MM.1S (cell line): ENCODE results near the gene PRKCE.

Source experiments
- DNase-seq: peaks from one replicate; pipeline ENCODE4 v3.0.0-alpha.2; 2015
- H2AFZ ChIP-seq: fragments of 300-600 bp; sonication (generic); 2 replicates; pipeline ENCODE4 v1.6.0; 2016; ENCODE audit warnings: antibody characterized with exemption, low read length
- H3F3A ChIP-seq: fragments of 300-600 bp; sonication (generic); 2 replicates; pipeline ENCODE4 v1.6.1; 2016; ENCODE audit warnings: mild to moderate bottlenecking, antibody characterized with exemption, low read length, moderate library complexity, mixed read lengths; ENCODE audit not compliant: insufficient read depth
- H3K27ac ChIP-seq: fragments of 300-600 bp; sonication (generic); 2 replicates; pipeline ENCODE4 v1.5.1; 2016; ENCODE audit warnings: mild to moderate bottlenecking, low read length
- H3K27me3 ChIP-seq: fragments of 300-600 bp; sonication (generic); replicated peaks from 2 replicates; pipeline ENCODE4 v1.6.0; 2016; ENCODE audit warnings: low read length; ENCODE audit not compliant: insufficient read depth
- H3K36me3 ChIP-seq: fragments of 300-600 bp; sonication (generic); replicated peaks from 2 replicates; pipeline ENCODE4 v1.6.1; 2016; ENCODE audit warnings: mild to moderate bottlenecking, low read length, mixed read lengths; ENCODE audit not compliant: insufficient read depth
- H3K4me1 ChIP-seq: fragments of 300-600 bp; sonication (generic); 2 replicates; pipeline ENCODE4 v1.6.1; 2016; ENCODE audit warnings: low read length, mixed read lengths
- H3K4me2 ChIP-seq: fragments of 300-600 bp; sonication (generic); 2 replicates; pipeline ENCODE4 v1.6.0; 2016; ENCODE audit warnings: low read depth, low read length
- H3K4me3 ChIP-seq: fragments of 300-600 bp; sonication (generic); 2 replicates; pipeline ENCODE4 v1.5.1; 2016; ENCODE audit warnings: low read length, mixed read lengths
- H3K79me2 ChIP-seq: fragments of 300-600 bp; sonication (generic); 2 replicates; pipeline ENCODE4 v1.6.1; 2016; ENCODE audit warnings: mixed run types, low read length, mixed read lengths
- H3K9ac ChIP-seq: fragments of 300-600 bp; sonication (generic); 2 replicates; pipeline ENCODE4 v1.6.1; 2016; ENCODE audit warnings: low read length, mixed read lengths
- H3K9me2 ChIP-seq: fragments of 300-600 bp; sonication (generic); replicated peaks from 2 replicates; pipeline ENCODE4 v1.6.1; 2016; ENCODE audit warnings: mild to moderate bottlenecking, low read length, mixed read lengths; ENCODE audit not compliant: insufficient read depth
- H3K9me3 ChIP-seq: fragments of 300-600 bp; sonication (generic); replicated peaks from 2 replicates; pipeline ENCODE4 v1.6.1; 2016; ENCODE audit warnings: mild to moderate bottlenecking, low read length, mixed read lengths; ENCODE audit not compliant: insufficient read depth
- H4K20me1 ChIP-seq: fragments of 300-600 bp; sonication (generic); 2 replicates; pipeline ENCODE4 v1.6.1; 2016; ENCODE audit warnings: mild to moderate bottlenecking, low read length, moderate library complexity, mixed read lengths; ENCODE audit not compliant: insufficient read depth
- EZH2 ChIP-seq: fragments of 300-600 bp; sonication (generic); optimal IDR thresholded peaks from 2 replicates; pipeline ENCODE3; 2017; ENCODE audit warnings: low read depth, mild to moderate bottlenecking, antibody characterized with exemption, low read length, mixed read lengths
- EZH2phosphoT487 ChIP-seq: fragments of 300-600 bp; sonication (generic); IDR thresholded peaks from 2 replicates; pipeline ENCODE4 v1.6.1; 2018; ENCODE audit warnings: antibody characterized with exemption, low read length
- TF ChIP-seq, protein P1 (sequence below): fragments of 300-600 bp; sonication (generic); IDR thresholded peaks from 2 replicates; pipeline ENCODE4 v1.5.1; 2016; ENCODE audit warnings: antibody characterized with exemption, low read length, mixed read lengths

Gene PRKCE

DNA sequence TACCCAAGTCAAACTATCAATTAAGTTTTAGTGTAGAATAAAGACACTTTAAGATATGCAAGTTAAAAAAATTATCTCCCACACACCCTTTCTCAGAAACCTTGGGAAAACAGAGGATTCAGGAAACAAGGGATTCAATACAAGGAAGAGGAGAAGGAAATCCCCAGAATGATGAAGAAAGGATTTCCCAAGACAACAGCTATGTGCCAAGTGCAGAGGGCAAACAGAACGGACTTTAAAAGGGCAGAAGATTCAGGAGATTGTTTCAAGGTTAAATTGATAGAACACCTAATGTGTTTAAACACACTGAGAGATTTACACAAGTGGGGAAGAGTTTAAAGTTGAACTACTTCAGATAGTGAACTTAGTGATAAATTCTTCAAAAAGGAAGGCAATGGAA is 574.3 kb downstream of the PRKCE start:
- no peak overlapping the region for H2AFZ ChIP-seq

DNA sequence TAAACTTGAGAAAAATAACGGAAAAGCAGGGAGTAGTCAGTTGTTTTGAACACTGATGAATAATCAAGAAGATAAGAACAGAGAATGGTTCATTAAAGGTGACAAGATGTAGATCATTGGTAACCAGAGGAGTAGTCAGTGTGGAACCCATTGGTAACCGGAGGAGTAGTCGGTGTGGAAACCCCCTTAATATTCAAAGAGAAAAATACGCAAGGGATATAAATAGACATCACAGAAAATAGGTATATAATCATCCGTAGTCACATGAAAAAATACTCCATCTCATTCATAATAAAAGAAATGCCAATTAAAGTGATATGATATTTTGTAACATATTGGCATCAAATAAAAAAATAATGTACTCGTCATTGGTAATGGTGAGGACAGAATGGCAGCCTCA is 575.1 kb downstream of the PRKCE start:
- Histone ChIP-seq H4K20me1 (no peaks in the 10 kb centered on the region), H3K36me3 (no peaks in the 10 kb centered on the region), H3K9ac (no peak overlapping the region), H2AFZ (no peak overlapping the region), H3K4me3 (no peak overlapping the region), H3K27ac (no peak overlapping the region), H3K9me2 (no peaks in the 10 kb centered on the region), H3K79me2 (no peaks in the 10 kb centered on the region), H3K4me1 (peaks cover 8% of the 10 kb centered on the region), H3K27me3 (no peaks in the 10 kb centered on the region), H3K4me2 (no peak overlapping the region), H3K9me3 (no peaks in the 10 kb centered on the region), H3F3A (0 out of 2 replicates have a peak, but pooled peaks cover 7% of the 10 kb centered on the region)
- TF ChIP-seq, protein P1, sequence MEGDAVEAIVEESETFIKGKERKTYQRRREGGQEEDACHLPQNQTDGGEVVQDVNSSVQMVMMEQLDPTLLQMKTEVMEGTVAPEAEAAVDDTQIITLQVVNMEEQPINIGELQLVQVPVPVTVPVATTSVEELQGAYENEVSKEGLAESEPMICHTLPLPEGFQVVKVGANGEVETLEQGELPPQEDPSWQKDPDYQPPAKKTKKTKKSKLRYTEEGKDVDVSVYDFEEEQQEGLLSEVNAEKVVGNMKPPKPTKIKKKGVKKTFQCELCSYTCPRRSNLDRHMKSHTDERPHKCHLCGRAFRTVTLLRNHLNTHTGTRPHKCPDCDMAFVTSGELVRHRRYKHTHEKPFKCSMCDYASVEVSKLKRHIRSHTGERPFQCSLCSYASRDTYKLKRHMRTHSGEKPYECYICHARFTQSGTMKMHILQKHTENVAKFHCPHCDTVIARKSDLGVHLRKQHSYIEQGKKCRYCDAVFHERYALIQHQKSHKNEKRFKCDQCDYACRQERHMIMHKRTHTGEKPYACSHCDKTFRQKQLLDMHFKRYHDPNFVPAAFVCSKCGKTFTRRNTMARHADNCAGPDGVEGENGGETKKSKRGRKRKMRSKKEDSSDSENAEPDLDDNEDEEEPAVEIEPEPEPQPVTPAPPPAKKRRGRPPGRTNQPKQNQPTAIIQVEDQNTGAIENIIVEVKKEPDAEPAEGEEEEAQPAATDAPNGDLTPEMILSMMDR: no peak
- TF ChIP-seq EZH2 (no peak), EZH2phosphoT487 (no peak)
- DNase-seq: no peak

More for the DNA sequence above, 574.3 kb downstream of the PRKCE start:
- H3K79me2 ChIP-seq: no peaks in the 10 kb centered on the region
- no peak overlapping the region for H3K9ac ChIP-seq
- no peak overlapping the region for H3K4me2 ChIP-seq
- no peaks in the 10 kb centered on the region for H3K27me3 ChIP-seq
- H3K9me2 ChIP-seq: no peaks in the 10 kb centered on the region
- H3F3A ChIP-seq: 0 out of 2 replicates have a peak, but pooled peaks cover 7% of the 10 kb centered on the region
- TF ChIP-seq EZH2phosphoT487 (no peak), EZH2 (no peak)
- TF ChIP-seq, protein P1: no peak
- H3K36me3 ChIP-seq: no peaks in the 10 kb centered on the region
- H4K20me1 ChIP-seq: no peaks in the 10 kb centered on the region
- H3K4me3 ChIP-seq: no peak overlapping the region
- no peak for DNase-seq
- H3K27ac ChIP-seq: no peak overlapping the region
- H3K9me3 ChIP-seq: no peaks in the 10 kb centered on the region
- peaks cover 8% of the 10 kb centered on the region for H3K4me1 ChIP-seq

DNA sequence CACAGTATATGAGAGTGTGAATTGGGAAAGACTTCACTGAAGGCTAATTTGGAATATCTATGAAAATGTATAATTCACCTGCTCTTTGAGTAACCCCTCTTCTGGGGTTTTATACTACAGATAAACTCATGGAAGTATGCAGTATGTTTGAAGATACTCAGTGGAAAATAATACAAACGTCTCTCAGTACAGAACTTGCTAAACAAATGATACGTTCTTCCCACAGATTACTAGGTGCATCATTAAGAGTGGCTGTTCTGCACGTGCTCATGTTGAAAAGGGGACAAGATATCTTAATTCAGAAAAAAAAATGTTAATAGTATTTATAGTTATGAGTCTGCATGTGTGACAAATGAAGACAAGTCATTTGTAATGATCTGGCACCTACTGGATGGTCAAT is 575.5 kb downstream of the PRKCE start:
- DNase-seq: no peak
- H3F3A ChIP-seq: 0 out of 2 replicates have a peak, but pooled peaks cover 7% of the 10 kb centered on the region
- H4K20me1 ChIP-seq: no peaks in the 10 kb centered on the region
- no peak overlapping the region for H2AFZ ChIP-seq
- no peak overlapping the region for H3K9ac ChIP-seq
- TF ChIP-seq EZH2phosphoT487 (no peak), EZH2 (no peak)
- TF ChIP-seq, protein P1: no peak
- no peak overlapping the region for H3K27ac ChIP-seq
- H3K4me3 ChIP-seq: no peak overlapping the region
- no peaks in the 10 kb centered on the region for H3K79me2 ChIP-seq
- no peaks in the 10 kb centered on the region for H3K36me3 ChIP-seq
- H3K4me1 ChIP-seq: peaks cover 8% of the 10 kb centered on the region
- no peaks in the 10 kb centered on the region for H3K9me2 ChIP-seq
- no peak overlapping the region for H3K4me2 ChIP-seq
- no peaks in the 10 kb centered on the region for H3K27me3 ChIP-seq
- H3K9me3 ChIP-seq: no peaks in the 10 kb centered on the region
